Left lobe of liver (tissue), 2 donors: Measurements from ENCODE around the gene TTC28. TPM values are rescaled to one million over a fixed set of nuclear protein-coding genes. Genes with fewer than 3 reads are reported as not detected.
"Not testable (repeated sequence)": the region's sequence is repeated elsewhere in the genome, so short reads cannot be mapped to it uniquely, and the experiment has no call there.

Source experiments
- ATAC-seq: fragments of 200-7000 bp; cut with Tn5 transposase; one replicate; pipeline ENCODE4 v1.9.1; 2020; ENCODE audit warnings: mild to moderate bottlenecking, moderate library complexity
- DNase-seq: peaks from one replicate; pipeline ENCODE4 v3.0.0-alpha.2; 2020; ENCODE audit warnings: low spot score
- total RNA-seq: library from RNA; stranded (reverse); gene quantifications from one replicate; pipeline ENCODE4 v1.2.1, GENCODE V29; 2021
- donor health status: DM: no; HTN: no; CAD: no; lungs with moderate emphysema.
- donor health status: DM: no; HTN: yes; CAD: no.

Gene TTC28
- total RNA-seq, 1 donor from 2014 or later, result 12.3 TPM

GRCh38 chr22:28505416-28506149 is 174.1 kb downstream of the TTC28 start:
- ATAC-seq (no peak), DNase-seq (no peak)

DNA sequence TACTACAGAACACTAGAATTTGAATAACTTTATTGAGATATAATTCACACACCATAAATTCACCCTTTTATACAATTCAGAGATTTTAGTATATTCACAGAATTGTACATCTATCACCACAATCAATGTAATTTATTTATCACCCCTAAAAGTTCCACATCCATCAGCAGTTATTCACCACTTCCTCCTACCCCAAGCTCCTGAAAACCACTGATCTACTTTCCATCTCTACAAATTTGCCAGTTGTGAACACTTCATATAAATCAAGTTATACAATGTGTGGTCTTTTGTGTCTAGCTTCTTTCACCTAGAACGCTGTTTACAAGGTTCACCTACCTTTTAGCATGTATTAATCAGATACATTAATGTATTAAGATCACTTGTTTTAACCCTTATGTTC is 179.6 kb downstream of the TTC28 start:
- DNase-seq, result no peak
- no peak for ATAC-seq

DNA sequence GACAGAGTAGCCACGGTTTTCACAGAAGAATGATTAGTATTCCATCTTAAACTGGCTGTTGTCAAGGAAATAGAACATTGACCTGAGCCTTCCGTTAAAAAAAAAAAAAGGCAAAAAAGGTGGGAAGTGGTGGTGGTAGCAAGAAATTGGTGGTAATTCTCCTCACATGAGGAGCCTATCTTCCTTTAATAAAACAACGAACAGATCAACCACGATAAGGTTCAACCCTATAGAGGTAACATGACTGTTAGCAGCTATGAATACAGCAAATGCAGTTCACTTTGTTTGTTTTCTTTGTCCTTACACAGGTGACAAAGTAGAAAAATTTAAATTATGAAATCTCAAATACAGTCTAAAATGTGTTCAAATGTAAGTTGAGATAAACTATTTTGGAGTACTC is 181.6 kb downstream of the TTC28 start:
- DNase-seq (no peak), ATAC-seq (no peak)

DNA sequence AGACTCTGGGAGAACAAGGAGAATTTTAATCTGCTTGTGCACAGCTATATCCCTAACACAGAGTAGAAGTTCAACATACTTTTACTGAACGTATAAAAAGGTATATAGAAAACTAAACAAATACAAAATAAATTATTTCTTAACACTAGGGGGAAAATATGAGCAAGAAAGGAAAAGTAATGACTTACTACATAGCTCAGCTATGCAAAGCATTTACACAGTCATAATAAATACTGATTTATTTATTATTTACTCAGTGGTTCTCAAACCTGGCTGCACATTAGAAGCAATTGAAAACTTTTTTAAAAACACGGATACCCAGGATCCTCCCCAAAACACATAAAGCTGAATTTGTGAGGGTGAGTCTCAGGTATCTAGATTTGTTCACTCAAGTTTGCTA is 182.5 kb downstream of the TTC28 start:
- DNase-seq (no peak), ATAC-seq (no peak)

GRCh38 chr22:28491289-28491688 is 188.4 kb downstream of the TTC28 start:
- not testable (repeated sequence) for DNase-seq, ATAC-seq

DNA sequence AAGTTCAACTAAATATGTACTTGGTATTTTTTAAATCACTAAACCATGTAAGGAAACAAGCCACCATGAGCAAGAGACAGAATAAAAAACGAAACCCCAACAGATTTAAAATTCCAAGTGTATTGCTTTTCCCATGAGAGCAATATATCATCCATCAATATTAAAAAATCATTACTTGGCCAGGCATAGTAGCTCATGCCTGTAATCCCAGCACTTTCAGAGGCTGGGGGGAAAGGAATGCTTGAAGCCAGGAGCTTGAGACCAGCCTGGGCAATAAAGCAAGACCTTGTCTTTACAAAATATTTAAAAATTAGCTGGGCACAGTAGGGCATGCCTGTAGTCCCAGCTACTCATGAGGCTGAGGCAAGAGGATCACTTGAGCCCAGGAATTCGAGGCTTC is 190.8 kb downstream of the TTC28 start:
- no peak for DNase-seq
- no peak for ATAC-seq

DNA sequence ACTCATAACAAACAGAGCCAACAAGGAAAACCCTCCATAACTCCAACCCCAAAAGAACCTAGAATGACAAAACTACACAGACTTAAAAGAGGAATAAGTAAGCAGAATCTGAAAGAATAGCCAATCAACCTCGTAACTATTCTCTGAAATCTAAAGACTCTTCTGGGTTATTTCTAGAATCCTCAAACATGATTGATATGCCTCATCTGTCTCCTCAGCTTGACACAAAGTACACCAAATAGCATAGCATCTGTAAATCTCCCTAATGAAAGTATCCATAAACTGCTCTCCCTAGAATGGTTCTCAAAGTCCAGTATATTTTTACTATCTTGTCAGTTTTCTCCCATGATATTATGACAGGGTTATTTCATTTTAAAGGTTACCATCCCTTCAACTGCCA is 195.0 kb downstream of the TTC28 start:
- DNase-seq, result no peak
- ATAC-seq, result no peak

- DNase-seq, result no peak
- ATAC-seq, result no peak
These were observed 197.9 kb downstream of the TTC28 start for GRCh38 chr22:28481725-28482124.

GRCh38 chr22:28480000-28480715 is 199.5 kb downstream of the TTC28 start:
- DNase-seq (no peak), ATAC-seq (no peak)

- ATAC-seq (no peak), DNase-seq (no peak)
These were observed 201.1 kb downstream of the TTC28 start for GRCh38 chr22:28478564-28478963.

DNA sequence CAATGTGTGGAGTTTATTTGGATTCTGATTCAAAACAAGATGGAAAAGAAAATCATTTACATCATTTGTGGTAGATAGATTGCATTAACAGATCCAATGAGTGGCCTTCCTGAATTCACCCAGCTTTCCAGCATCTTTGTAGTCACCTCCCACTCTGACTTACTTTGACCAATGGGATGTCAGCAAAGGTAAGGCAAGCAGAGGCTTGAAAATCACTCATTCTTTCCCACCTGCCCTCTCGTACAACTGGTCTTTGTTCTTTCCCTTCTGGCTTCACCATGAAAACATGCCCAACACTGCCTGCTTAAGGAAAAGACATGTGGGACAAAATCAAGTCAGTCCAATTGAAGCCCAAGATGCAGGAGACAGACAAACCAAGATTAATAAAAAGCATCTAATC is 202.1 kb downstream of the TTC28 start:
- ATAC-seq, result no peak
- DNase-seq, result no peak

- no peak for DNase-seq
- no peak for ATAC-seq
These were observed 205.3 kb downstream of the TTC28 start for GRCh38 chr22:28474330-28474729.

DNA sequence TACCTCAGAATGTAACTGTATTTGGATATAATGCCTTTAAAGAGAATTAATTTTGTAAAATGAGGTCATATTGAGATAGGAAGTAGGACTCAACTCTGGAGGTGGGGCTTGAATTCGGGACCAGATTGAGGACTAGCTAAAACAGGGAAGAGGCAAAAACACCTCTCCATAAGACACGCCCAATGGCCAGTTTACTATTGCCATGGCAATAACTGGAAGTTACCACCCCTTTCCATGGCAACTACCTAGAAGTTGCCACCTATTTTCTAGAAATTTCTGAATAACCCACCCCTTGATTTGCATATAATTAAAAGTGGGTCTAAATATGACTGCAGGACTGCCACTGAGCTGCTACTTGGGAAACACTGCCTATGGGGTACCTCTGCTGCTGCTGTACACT is 206.4 kb downstream of the TTC28 start:
- no peak for DNase-seq

GRCh38 chr22:28467055-28467454 is 212.6 kb downstream of the TTC28 start:
- ATAC-seq, DNase-seq: not testable (repeated sequence)

More for the DNA sequence above, 206.4 kb downstream of the TTC28 start:
- ATAC-seq, result no peak

DNA sequence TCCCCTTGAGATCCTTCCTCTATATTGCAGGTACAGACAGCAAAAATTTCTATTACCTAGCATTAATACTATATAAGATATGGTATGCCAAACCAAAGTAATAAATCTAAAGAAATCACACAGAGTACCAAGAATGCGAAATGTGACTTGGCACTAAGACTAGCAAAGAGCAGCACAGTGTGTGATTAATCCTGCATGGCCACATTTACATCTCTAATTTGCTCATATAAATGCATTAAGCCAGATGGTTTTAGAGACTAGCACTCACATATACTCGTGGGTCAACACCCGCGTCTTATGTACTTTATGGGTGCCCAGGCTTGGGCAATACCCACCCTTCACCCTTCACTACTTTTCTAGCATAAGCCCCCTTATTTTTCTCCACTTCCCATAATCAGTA is 213.2 kb downstream of the TTC28 start:
- no peak for ATAC-seq
- DNase-seq, result no peak

GRCh38 chr22:28465841-28466240 is 213.8 kb downstream of the TTC28 start:
- DNase-seq (no peak), ATAC-seq (no peak)

- ATAC-seq, result no peak
- no peak for DNase-seq
These were observed 215.5 kb downstream of the TTC28 start for GRCh38 chr22:28464127-28464526.

GRCh38 chr22:28463408-28463807 is 216.2 kb downstream of the TTC28 start:
- DNase-seq, ATAC-seq: not testable (repeated sequence)

DNA sequence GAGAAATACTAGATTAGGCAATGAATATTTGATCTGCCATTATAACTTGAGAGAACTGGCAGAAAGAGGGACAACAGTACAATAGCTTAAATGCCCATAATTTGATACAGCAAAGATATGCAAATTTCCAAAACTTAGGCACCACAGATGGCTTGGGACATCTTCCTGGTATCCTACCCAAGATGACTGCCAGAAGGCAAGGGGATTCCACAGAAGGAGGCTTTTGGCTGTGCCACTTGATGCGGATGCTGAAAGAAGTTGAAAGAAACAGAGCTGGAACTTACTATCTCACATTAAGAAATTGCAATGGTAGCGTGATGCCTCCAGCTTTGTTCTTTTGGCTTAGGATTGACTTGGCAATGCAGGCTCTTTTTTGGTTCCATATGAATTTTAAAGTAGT is 216.7 kb downstream of the TTC28 start:
- ATAC-seq, result no peak
- no peak for DNase-seq

- ATAC-seq (no peak), DNase-seq (no peak)
These were observed 217.6 kb downstream of the TTC28 start for GRCh38 chr22:28462041-28462440.

- DNase-seq, result no peak
- no peak for ATAC-seq
These were observed 225.1 kb downstream of the TTC28 start for GRCh38 chr22:28454431-28455064.

DNA sequence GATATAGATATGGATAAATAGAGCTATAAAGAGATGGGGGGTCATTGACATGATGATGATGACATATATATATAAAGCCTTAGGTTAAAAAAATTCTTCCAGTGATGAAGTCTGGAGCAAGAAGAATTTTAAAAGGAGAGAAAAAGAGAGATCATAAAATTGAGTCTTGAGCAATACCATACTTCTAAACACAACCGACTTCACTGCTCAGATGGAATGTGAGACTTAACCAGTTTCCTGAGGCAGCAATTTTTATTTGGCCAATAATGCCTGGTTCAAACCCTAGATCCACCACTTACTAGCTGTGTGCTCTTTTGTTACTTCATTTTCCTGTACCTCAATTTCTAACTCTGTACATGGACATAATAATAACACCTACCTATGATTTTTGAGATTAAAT is 229.5 kb downstream of the TTC28 start:
- no peak for ATAC-seq
- DNase-seq, result no peak
